Endothelial cell of umbilical vein (primary cell): ENCODE data around the gene TSKU.

ENCODE experiments used
- CTCF ChIP-seq, 2 donors: IDR thresholded peaks; 1 replicate in 1 of 2; 2 replicates in 1 of 2; pipeline ENCODE4 v1.5.1; 2011; ENCODE audit warnings: low read length in 2 of 2, mild to moderate bottlenecking in 2 of 2, moderate library complexity in 2 of 2, control low read depth in 1 of 2, inconsistent platforms in 1 of 2, low read depth in 1 of 2; ENCODE audit not compliant: insufficient read depth in 1 of 2; ENCODE audit errors: extremely low read depth in 1 of 2
- EZH2 ChIP-seq: IDR thresholded peaks from 2 replicates; pipeline ENCODE4 v1.6.1; 2012; ENCODE audit warnings: borderline replicate concordance, low read depth, mild to moderate bottlenecking, moderate library complexity, low read length, inconsistent platforms; ENCODE audit not compliant: severe bottlenecking
- FOS ChIP-seq: IDR thresholded peaks from 2 replicates; pipeline ENCODE4 v1.6.1; 2011; ENCODE audit warnings: mild to moderate bottlenecking, low read length, moderate library complexity, borderline replicate concordance; ENCODE audit not compliant: insufficient read depth
- JUN ChIP-seq: IDR thresholded peaks from 2 replicates; pipeline ENCODE4 v1.6.1; 2011; ENCODE audit warnings: borderline replicate concordance, low read depth; ENCODE audit not compliant: insufficient read length, insufficient read depth
- MYC ChIP-seq: IDR thresholded peaks from one replicate; pipeline ENCODE4 v1.6.1; 2011; ENCODE audit warnings: mild to moderate bottlenecking, low read depth, low read length
- POLR2AphosphoS5 ChIP-seq: IDR thresholded peaks from 2 replicates; pipeline ENCODE4 v1.6.1; 2012; ENCODE audit warnings: low read depth, mild to moderate bottlenecking, control low read depth, low read length, moderate library complexity; ENCODE audit not compliant: insufficient read depth

GRCh38 chr11:76735841-76736240 lies 47.3 kb upstream of the TSKU start:
- no peak for TF ChIP-seq JUN
- no peak for TF ChIP-seq CTCF (IDR thresholded peaks at IDR 0.05; ENCODE audit: extremely low read depth in 1 of 2, insufficient read depth in 1 of 2, low read depth in 1 of 2, low read length in 2 of 2)
- no peak for TF ChIP-seq EZH2
- TF ChIP-seq MYC, result no peak
- no peak for TF ChIP-seq FOS
- no peak for TF ChIP-seq POLR2AphosphoS5
